GM18505 (cell line): ENCODE data around the gene SRBD1.

ENCODE experiments used
- ATAC-seq: cut with Tn5 transposase; IDR thresholded peaks from one replicate; pipeline ENCODE4 v1.9.1; 2021; ENCODE audit not compliant: unreplicated experiment
- POLR2A ChIP-seq: IDR thresholded peaks from 4 replicates; pipeline ENCODE4 v1.6.1; 2011; ENCODE audit warnings: borderline replicate concordance; ENCODE audit not compliant: insufficient read depth, insufficient read length; ENCODE audit errors: extremely low read depth

SRBD1 gene

GRCh38 chr2:45533771-45534170 lies 77.3 kb downstream of the SRBD1 start:
- ATAC-seq, result no peak
- TF ChIP-seq POLR2A, result no peak

- no peak for ATAC-seq
- no peak for TF ChIP-seq POLR2A
Observed at GRCh38 chr2:45532181-45532580, 78.9 kb downstream of the SRBD1 start.

- TF ChIP-seq POLR2A, result no peak
- no peak for ATAC-seq
Observed at GRCh38 chr2:45524016-45524415, 87.1 kb downstream of the SRBD1 start.

- TF ChIP-seq POLR2A, result no peak
- ATAC-seq, result no peak
Observed at GRCh38 chr2:45518546-45518945, 92.5 kb downstream of the SRBD1 start.

- ATAC-seq, result no peak
- no peak for TF ChIP-seq POLR2A
Observed at GRCh38 chr2:45510701-45511420, 100.2 kb downstream of the SRBD1 start.

- TF ChIP-seq POLR2A, result no peak
- no peak for ATAC-seq
Observed at GRCh38 chr2:45506756-45507155, 104.3 kb downstream of the SRBD1 start.

- no peak for TF ChIP-seq POLR2A
- no peak for ATAC-seq
Observed at GRCh38 chr2:45505138-45505537, 105.9 kb downstream of the SRBD1 start.

GRCh38 chr2:45498661-45499550 lies 112.2 kb downstream of the SRBD1 start:
- no peak for ATAC-seq
- no peak for TF ChIP-seq POLR2A

- ATAC-seq, result no peak
- no peak for TF ChIP-seq POLR2A
Observed at GRCh38 chr2:45497355-45497754, 113.7 kb downstream of the SRBD1 start.

GRCh38 chr2:45496869-45497268 lies 114.2 kb downstream of the SRBD1 start:
- TF ChIP-seq POLR2A, result no peak
- no peak for ATAC-seq

GRCh38 chr2:45494978-45495293 lies 116.1 kb downstream of the SRBD1 start:
- ATAC-seq, result no peak
- TF ChIP-seq POLR2A, result no peak

GRCh38 chr2:45494275-45494977 lies 116.6 kb downstream of the SRBD1 start:
- no peak for ATAC-seq
- TF ChIP-seq POLR2A, result no peak

- ATAC-seq, result no peak
- no peak for TF ChIP-seq POLR2A
Observed at GRCh38 chr2:45484965-45485364, 126.1 kb downstream of the SRBD1 start.

GRCh38 chr2:45483997-45484396 lies 127.1 kb downstream of the SRBD1 start:
- no peak for TF ChIP-seq POLR2A

GRCh38 chr2:45477546-45477945 lies 133.5 kb downstream of the SRBD1 start:
- TF ChIP-seq POLR2A, result no peak
- ATAC-seq, result no peak

More at GRCh38 chr2:45483997-45484396, 127.1 kb downstream of the SRBD1 start:
- ATAC-seq, result no peak
